Endothelial cell of umbilical vein (primary cell): ENCODE data around the gene CLDN14.

Experiments used
- EZH2 ChIP-seq: IDR thresholded peaks from 2 replicates; pipeline ENCODE4 v1.6.1; 2012; ENCODE audit warnings: borderline replicate concordance, low read depth, mild to moderate bottlenecking, moderate library complexity, low read length, inconsistent platforms; ENCODE audit not compliant: severe bottlenecking
- FOS ChIP-seq: IDR thresholded peaks from 2 replicates; pipeline ENCODE4 v1.6.1; 2011; ENCODE audit warnings: mild to moderate bottlenecking, low read length, moderate library complexity, borderline replicate concordance; ENCODE audit not compliant: insufficient read depth
- GATA2 ChIP-seq: IDR thresholded peaks from 2 replicates; pipeline ENCODE4 v1.7.0; 2011; ENCODE audit warnings: low read depth, mild to moderate bottlenecking, moderate library complexity, mixed read lengths, low read length; ENCODE audit not compliant: insufficient read length, insufficient read depth
- JUN ChIP-seq: IDR thresholded peaks from 2 replicates; pipeline ENCODE4 v1.6.1; 2011; ENCODE audit warnings: borderline replicate concordance, low read depth; ENCODE audit not compliant: insufficient read length, insufficient read depth
- MYC ChIP-seq: IDR thresholded peaks from one replicate; pipeline ENCODE4 v1.6.1; 2011; ENCODE audit warnings: mild to moderate bottlenecking, low read depth, low read length
- POLR2A ChIP-seq: IDR thresholded peaks from 2 replicates; pipeline ENCODE4 v1.6.1; 2012; ENCODE audit warnings: low read depth, mild to moderate bottlenecking, control low read depth, low read length
- POLR2AphosphoS5 ChIP-seq: IDR thresholded peaks from 2 replicates; pipeline ENCODE4 v1.6.1; 2012; ENCODE audit warnings: low read depth, mild to moderate bottlenecking, control low read depth, low read length, moderate library complexity; ENCODE audit not compliant: insufficient read depth
- TF ChIP-seq, protein P1 (sequence below), 2 donors: IDR thresholded peaks; 1 replicate in 1 of 2; 2 replicates in 1 of 2; pipeline ENCODE4 v1.5.1; 2011; ENCODE audit warnings: low read length in 2 of 2, mild to moderate bottlenecking in 2 of 2, moderate library complexity in 2 of 2, control low read depth in 1 of 2, inconsistent platforms in 1 of 2, low read depth in 1 of 2; ENCODE audit not compliant: insufficient read depth in 1 of 2; ENCODE audit errors: extremely low read depth in 1 of 2
- TF ChIP-seq, protein P2 (sequence below): IDR thresholded peaks from 2 replicates; pipeline ENCODE4 v1.6.1; 2011; ENCODE audit not compliant: insufficient read depth, insufficient read length

DNA sequence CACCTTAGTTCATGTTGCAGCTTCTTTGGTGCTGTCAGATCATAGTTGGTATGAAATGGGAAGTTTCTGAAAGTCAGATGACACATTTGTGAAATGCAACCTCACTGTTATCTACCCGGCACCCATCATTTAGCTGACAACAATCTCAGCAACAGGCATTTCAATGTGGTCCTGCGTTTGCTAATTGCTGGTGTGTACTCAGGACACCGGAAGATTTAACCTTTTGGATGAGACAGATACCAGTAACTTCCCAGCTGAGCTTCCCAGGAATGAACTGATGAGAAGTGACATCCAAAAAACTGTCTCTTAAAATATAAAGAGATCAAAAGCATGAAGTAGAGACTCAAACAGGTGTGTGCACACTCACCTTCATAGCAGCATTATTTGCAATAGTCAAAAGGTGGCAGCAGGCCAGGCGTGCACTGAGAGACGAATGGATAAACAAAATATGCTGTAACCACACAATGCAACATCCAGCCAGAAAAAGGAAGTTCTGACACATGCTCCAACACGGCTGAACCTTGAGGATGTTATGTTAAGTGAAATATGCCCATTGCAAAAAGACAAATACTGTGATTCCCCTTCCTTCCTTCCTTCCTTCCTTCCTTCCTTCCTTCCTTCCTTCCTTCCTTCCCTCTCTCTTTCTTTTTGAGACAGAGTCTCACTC, 7.9 kb upstream of the CLDN14 start:
- TF ChIP-seq POLR2A (no peak), EZH2 (no peak), POLR2AphosphoS5 (no peak), FOS (no peak), GATA2 (peak; percentile 20), JUN (peak; percentile 25), MYC (no peak)
- TF ChIP-seq, protein P1, sequence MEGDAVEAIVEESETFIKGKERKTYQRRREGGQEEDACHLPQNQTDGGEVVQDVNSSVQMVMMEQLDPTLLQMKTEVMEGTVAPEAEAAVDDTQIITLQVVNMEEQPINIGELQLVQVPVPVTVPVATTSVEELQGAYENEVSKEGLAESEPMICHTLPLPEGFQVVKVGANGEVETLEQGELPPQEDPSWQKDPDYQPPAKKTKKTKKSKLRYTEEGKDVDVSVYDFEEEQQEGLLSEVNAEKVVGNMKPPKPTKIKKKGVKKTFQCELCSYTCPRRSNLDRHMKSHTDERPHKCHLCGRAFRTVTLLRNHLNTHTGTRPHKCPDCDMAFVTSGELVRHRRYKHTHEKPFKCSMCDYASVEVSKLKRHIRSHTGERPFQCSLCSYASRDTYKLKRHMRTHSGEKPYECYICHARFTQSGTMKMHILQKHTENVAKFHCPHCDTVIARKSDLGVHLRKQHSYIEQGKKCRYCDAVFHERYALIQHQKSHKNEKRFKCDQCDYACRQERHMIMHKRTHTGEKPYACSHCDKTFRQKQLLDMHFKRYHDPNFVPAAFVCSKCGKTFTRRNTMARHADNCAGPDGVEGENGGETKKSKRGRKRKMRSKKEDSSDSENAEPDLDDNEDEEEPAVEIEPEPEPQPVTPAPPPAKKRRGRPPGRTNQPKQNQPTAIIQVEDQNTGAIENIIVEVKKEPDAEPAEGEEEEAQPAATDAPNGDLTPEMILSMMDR (IDR thresholded peaks at IDR 0.05; ENCODE audit: extremely low read depth in 1 of 2, insufficient read depth in 1 of 2, low read depth in 1 of 2, low read length in 2 of 2), result no peak
- TF ChIP-seq, protein P2, sequence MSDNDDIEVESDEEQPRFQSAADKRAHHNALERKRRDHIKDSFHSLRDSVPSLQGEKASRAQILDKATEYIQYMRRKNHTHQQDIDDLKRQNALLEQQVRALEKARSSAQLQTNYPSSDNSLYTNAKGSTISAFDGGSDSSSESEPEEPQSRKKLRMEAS, result no peak
